Gastroesophageal sphincter (tissue), 3 donors: ENCODE data around the gene DYNC1I1.

ENCODE experiments used
- EP300 ChIP-seq: sonication (generic); formaldehyde crosslinking; IDR thresholded peaks from one replicate; pipeline ENCODE4 v1.6.1; 2017; ENCODE audit warnings: antibody characterized with exemption, mild to moderate bottlenecking
- POLR2A ChIP-seq, 2 donors: fragments of 450-650 bp; IDR thresholded peaks; one replicate each; pipeline ENCODE4 v1.6.1; 2017; ENCODE audit warnings: antibody characterized with exemption in 2 of 2, mild to moderate bottlenecking in 2 of 2, moderate library complexity in 1 of 2
- POLR2AphosphoS5 ChIP-seq: sonication (generic); formaldehyde crosslinking; IDR thresholded peaks from one replicate; pipeline ENCODE4 v1.6.1; 2017; ENCODE audit warnings: antibody characterized with exemption
- TF ChIP-seq, protein P1 (sequence below), 4 experiments: fragments of 200-600 bp in 2 of 4; fragments of 450-650 bp in 2 of 4; sonication (generic) in 1 of 4; IDR thresholded peaks; one replicate each; pipeline ENCODE4 v1.5.1; 2017 to 2019; ENCODE audit warnings: antibody characterized with exemption in 4 of 4, mild to moderate bottlenecking in 2 of 4, moderate library complexity in 2 of 4

DNA sequence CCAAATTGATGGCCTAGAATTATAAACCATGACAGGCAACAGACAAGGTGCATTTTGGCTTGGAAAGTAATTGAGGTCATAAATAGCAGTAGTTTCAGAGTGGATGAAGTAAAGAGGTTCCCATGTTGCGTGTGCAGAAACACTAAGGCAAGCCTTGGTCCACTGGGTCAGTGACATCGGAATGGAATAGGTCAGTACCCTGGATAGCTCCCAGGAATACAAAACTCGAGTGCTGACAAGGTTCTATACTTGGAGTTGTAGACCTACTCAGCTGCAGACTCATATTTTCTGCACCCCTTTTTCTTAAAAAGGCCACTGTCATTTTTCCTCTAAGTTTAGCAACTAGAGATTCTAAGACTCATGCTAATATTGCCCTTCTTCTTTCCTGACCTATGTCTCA is 132.8 kb downstream of the DYNC1I1 start:
- TF ChIP-seq, protein P1, sequence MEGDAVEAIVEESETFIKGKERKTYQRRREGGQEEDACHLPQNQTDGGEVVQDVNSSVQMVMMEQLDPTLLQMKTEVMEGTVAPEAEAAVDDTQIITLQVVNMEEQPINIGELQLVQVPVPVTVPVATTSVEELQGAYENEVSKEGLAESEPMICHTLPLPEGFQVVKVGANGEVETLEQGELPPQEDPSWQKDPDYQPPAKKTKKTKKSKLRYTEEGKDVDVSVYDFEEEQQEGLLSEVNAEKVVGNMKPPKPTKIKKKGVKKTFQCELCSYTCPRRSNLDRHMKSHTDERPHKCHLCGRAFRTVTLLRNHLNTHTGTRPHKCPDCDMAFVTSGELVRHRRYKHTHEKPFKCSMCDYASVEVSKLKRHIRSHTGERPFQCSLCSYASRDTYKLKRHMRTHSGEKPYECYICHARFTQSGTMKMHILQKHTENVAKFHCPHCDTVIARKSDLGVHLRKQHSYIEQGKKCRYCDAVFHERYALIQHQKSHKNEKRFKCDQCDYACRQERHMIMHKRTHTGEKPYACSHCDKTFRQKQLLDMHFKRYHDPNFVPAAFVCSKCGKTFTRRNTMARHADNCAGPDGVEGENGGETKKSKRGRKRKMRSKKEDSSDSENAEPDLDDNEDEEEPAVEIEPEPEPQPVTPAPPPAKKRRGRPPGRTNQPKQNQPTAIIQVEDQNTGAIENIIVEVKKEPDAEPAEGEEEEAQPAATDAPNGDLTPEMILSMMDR (IDR thresholded peaks at IDR 0.05): no peak
- TF ChIP-seq POLR2A (IDR thresholded peaks at IDR 0.05) (no peak), EP300 (no peak), POLR2AphosphoS5 (no peak)
